Measurements from ENCODE around the gene CALHM3.
"Not testable (repeated sequence)": the region's sequence is repeated elsewhere in the genome, so short reads cannot be mapped to it uniquely, and the experiment has no call there.

The CALHM3 gene

DNA sequence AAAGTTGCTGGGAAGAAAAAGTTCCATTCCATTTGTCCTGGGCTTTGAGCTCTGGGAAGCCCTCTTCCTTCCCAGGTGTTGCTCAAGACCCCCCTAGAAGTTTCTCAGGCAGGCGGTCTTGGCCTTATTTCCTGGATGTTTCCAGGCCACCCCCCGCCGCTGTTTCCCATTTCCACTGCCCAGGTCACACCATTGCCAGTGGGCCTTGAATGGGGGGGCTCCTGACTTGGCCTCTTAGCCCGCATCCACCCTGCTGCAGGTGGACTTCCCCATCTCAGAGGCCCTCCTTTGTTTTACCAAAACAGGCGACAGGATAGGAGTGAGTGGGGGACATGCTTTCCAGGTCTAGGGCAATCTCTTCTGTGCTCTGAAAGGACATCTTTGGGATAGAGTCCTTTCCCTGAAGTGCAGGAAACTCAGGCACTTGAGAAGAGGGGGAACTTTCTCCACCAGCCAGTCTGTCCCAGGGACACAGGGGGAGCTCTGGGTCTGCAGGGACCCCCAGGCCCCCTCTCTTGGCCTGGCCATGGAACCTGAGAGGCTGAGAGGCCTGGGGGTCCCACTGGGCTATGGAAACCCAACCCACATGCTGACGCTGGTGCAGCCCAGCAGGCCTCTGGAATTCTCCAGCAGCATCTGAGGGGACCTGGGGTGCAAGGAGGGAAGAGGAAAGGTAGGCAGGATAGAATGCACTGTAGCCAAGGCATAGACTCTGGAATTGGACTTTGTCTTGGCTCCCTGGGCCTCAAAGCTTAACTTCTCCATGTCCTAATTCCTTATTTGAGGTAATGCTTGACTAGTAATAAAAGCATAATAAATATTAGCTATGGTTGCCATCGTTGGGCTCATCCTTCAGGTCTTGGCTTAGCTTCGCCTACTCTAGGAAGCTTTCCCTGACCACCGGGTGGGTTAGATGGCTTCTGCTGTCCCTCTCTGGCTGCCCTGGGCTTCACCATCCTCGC is 32.0 kb upstream of the CALHM3 start:
- TF ChIP-seq, protein P1, sequence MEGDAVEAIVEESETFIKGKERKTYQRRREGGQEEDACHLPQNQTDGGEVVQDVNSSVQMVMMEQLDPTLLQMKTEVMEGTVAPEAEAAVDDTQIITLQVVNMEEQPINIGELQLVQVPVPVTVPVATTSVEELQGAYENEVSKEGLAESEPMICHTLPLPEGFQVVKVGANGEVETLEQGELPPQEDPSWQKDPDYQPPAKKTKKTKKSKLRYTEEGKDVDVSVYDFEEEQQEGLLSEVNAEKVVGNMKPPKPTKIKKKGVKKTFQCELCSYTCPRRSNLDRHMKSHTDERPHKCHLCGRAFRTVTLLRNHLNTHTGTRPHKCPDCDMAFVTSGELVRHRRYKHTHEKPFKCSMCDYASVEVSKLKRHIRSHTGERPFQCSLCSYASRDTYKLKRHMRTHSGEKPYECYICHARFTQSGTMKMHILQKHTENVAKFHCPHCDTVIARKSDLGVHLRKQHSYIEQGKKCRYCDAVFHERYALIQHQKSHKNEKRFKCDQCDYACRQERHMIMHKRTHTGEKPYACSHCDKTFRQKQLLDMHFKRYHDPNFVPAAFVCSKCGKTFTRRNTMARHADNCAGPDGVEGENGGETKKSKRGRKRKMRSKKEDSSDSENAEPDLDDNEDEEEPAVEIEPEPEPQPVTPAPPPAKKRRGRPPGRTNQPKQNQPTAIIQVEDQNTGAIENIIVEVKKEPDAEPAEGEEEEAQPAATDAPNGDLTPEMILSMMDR (IDR thresholded peaks at IDR 0.05; ENCODE audit: control insufficient read depth, insufficient read depth, low read depth, low read length, missing control alignments), result no peak
- no peak for DNase-seq (ENCODE audit: low read depth)
- no peak overlapping the region for H3K4me3 ChIP-seq (ENCODE audit: control insufficient read depth, low read depth, low read length)

DNA sequence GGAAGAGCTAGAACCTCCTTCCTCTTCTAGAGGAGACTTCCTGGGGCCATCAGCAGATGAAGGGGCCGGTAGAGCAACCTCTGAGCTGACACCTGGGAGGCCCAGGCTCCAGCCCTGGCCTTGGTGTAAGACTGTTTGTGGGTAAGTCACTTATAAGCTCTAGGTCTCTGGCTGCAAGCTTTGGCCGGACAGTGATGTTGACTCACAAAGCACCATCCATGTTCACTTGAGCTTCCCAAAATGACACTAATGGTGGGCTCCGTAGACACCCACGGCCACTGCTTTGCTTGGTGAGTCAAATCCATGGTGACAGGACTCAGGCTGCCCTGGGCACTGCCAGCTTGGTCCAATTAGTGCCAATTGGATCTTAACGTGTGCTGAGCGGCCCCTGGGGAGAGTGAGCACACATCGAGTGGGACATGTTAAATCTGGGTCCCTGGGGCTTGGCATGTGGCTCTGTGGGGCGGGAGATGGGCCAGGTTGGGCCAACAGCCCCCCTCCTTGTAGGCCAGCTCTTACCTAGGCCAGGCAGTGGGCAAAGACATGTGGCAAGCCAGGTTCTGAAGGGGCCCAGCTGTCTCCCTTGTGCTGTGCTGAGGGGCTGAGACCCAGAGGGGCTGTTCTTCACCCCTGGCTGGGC is 31.1 kb upstream of the CALHM3 start:
- no peak overlapping the region for H3K4me3 ChIP-seq (ENCODE audit: control insufficient read depth, low read depth, low read length)
- no peak for DNase-seq (ENCODE audit: low read depth)
- TF ChIP-seq, protein P1 (IDR thresholded peaks at IDR 0.05; ENCODE audit: control insufficient read depth, insufficient read depth, low read depth, low read length, missing control alignments), result no peak

DNA sequence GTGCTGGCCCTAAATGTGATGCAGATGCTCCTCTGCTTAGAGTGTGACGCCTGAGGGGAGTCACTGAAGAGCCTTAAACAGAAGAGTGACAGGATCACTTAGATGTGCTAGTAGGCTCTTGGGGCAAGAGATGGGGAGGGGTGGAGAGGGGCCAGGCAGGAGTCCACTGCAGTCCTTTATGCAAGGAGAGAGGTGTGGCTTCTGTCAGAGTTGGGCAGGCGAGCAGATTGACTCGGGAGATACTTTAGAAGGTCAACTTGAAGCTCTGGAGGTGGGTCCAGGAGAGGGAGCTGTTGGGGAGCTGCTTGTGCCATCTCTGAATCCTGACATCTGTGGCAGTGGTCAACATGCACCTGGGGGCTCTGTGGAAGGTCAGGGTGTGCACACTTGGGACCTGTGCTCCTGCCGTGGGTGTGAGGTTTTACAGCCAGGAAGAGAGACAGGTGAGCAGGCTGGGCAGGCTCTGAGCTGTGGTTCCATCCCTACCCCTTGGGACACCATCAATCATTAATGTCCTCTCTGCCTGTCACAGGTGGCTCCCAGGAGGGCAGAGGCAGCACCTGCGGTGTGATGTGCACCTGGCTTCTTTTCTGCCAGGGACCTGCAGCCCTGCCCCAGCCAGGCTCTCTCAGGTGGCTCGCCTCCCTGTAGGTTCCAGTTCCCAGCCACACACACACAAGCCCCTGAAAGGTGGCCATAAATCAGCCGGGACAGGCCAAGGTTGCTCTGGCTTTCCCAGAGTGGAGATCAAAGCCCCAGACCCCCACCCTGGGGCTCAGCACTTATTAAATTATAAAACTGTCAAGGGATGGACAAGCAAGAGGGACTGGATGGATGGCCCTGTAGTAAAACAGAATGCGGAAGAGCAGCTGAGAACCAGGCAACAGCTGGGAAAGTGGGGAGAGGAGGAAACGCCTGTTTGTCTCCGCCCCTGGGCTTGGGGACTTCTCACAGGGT is 28.5 kb upstream of the CALHM3 start:
- no peak overlapping the region for H3K4me3 ChIP-seq (ENCODE audit: control insufficient read depth, low read depth, low read length)
- DNase-seq (ENCODE audit: low read depth), result no peak
- TF ChIP-seq, protein P1 (IDR thresholded peaks at IDR 0.05; ENCODE audit: control insufficient read depth, insufficient read depth, low read depth, low read length, missing control alignments), result no peak

DNA sequence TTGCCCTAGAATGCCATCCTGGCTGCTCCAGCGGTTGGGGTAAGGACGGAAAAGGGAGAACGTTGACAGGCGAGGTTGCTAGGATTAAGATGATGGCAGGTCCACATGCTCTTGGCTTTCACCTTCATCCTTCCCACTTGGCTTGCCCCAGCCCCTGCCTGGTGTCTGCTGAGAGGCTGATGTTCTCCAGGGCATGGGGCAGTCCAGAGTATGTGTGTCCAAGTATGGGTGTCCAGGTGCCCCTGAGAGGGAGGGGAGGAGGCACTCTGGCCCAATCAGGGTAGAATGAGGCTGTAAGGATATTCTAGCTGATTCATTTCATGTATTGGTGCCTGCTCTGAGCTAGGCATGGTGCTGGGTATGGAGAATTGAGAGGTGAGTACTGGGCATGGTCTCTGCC is 27.0 kb upstream of the CALHM3 start:
- no peak for DNase-seq (ENCODE audit: low read depth)
- TF ChIP-seq, protein P1 (IDR thresholded peaks at IDR 0.05; ENCODE audit: control insufficient read depth, insufficient read depth, low read depth, low read length, missing control alignments), result no peak
- no peak overlapping the region for H3K4me3 ChIP-seq (ENCODE audit: control insufficient read depth, low read depth, low read length)

DNA sequence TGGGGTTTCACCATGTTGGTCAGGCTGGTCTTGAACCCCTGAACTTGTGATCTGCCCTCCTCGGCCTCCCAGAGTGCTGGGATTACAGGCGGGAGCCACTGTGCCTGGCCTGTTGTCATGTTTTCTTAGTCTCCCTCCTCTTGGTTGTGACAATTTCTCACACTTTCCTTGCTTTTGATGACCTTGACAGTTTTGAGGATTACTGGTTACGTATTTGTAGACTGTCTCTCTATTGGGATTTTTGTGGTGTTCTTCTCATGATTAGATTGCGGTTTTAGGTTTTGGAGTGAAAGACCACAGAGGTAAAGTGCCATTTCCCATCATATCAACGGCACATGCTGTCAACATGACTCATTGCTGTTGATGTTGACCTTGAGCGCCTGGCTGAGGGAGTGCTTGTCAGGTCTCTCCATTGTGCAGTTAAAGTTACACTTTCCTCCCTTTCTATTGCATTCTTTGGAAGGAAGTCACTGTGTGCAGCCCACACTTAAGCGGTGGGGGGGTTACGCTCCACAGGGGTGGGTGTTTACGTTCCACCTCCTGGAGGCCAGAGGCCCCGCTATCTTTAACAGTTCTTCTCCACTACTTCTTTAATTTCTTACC is 25.2 kb upstream of the CALHM3 start:
- TF ChIP-seq, protein P1 (IDR thresholded peaks at IDR 0.05; ENCODE audit: control insufficient read depth, insufficient read depth, low read depth, low read length, missing control alignments), result no peak
- peak; percentile 39 for DNase-seq (ENCODE audit: low read depth)

DNA sequence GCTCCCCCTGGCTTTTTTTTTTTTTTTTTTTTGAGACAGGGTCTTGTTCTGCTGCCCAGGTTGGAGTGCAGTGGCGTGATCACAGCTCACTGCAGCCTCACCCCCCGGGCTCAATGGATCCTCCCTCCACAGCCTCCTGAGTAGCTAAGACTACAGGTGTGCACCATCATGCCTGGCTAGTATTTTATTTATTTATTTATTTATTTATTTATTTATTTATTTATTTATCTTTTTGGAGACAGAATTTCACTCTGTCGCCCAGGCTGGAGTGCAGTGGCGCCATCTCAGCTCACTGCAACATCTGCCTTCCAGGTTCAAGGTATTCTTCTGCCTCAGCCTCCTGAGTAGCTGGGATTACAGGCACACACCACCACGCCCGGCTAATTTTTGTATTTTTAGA is 24.7 kb upstream of the CALHM3 start:
- not testable (repeated sequence) for H3K4me3 ChIP-seq (ENCODE audit: control insufficient read depth, low read depth, low read length); DNase-seq (ENCODE audit: low read depth)

More for the DNA sequence above, 25.2 kb upstream of the CALHM3 start:
- no peak overlapping the region for H3K4me3 ChIP-seq (ENCODE audit: control insufficient read depth, low read depth, low read length)

All from AG09309 (cell line).